ENCODE data around the gene SPG7.

SPG7 gene

GRCh38 chr16:89602952-89603590, 94.9 kb downstream of the SPG7 start:
- DNase-seq, result no peak

GRCh38 chr16:89604764-89605163, 96.6 kb downstream of the SPG7 start:
- no peak for DNase-seq

- DNase-seq, result no peak
These were observed 97.2 kb downstream of the SPG7 start for GRCh38 chr16:89605186-89605970.

- DNase-seq, result no peak
These were observed 97.8 kb downstream of the SPG7 start for GRCh38 chr16:89606006-89606405.

All from NCI-H69 (cell line).